ENCODE data around the gene CARD6. TPM values are rescaled to one million over a fixed set of nuclear protein-coding genes. Genes with fewer than 3 reads are reported as not detected.
A peak's percentile ranks its signal among the peaks of the same experiment; 100 is the strongest.
"Not testable (repeated sequence)": the region's sequence is repeated elsewhere in the genome, so short reads cannot be mapped to it uniquely, and the experiment has no call there.

CARD6 gene, protein sequence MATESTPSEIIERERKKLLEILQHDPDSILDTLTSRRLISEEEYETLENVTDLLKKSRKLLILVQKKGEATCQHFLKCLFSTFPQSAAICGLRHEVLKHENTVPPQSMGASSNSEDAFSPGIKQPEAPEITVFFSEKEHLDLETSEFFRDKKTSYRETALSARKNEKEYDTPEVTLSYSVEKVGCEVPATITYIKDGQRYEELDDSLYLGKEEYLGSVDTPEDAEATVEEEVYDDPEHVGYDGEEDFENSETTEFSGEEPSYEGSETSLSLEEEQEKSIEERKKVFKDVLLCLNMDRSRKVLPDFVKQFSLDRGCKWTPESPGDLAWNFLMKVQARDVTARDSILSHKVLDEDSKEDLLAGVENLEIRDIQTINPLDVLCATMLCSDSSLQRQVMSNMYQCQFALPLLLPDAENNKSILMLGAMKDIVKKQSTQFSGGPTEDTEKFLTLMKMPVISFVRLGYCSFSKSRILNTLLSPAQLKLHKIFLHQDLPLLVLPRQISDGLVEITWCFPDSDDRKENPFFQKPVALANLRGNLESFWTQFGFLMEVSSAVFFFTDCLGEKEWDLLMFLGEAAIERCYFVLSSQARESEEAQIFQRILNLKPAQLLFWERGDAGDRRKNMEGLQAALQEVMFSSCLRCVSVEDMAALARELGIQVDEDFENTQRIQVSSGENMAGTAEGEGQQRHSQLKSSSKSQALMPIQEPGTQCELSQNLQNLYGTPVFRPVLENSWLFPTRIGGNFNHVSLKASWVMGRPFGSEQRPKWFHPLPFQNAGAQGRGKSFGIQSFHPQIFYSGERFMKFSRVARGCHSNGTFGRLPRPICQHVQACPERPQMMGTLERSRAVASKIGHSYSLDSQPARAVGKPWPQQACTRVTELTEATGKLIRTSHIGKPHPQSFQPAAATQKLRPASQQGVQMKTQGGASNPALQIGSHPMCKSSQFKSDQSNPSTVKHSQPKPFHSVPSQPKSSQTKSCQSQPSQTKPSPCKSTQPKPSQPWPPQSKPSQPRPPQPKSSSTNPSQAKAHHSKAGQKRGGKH
- 0.09 TPM in 1 of 2 replicates, not detected in the other for total RNA-seq (ENCODE audit: low replicate concordance)

- peaks cover 7% of the 10 kb centered on the region for H3K27me3 Mint-ChIP-seq (ENCODE audit: insufficient read depth, low read depth)
- H3K4me2 ChIP-seq: peak within 1 kb of the TSS; percentile 19
- H3K27me3 ChIP-seq: no peaks in the 10 kb centered on the region
- no peaks in the 10 kb centered on the region for H4K20me1 ChIP-seq (ENCODE audit: low read depth)
- no peak for DNase-seq (ENCODE audit: low spot score)
- no peak within 1 kb of the TSS for H3K9ac ChIP-seq
- no peak within 1 kb of the TSS for H3K4me3 Mint-ChIP-seq
- H3K79me2 ChIP-seq (ENCODE audit: low read depth): no peaks in the 10 kb centered on the region
- TF ChIP-seq EZH2 (IDR thresholded peaks at IDR 0.05): no peak
- TF ChIP-seq CTCF (IDR thresholded peaks at IDR 0.05): no peak
- TF ChIP-seq EZH2phosphoT487 (IDR thresholded peaks at IDR 0.05): no peak
- no peaks in the 10 kb centered on the region for H3K36me3 ChIP-seq
- no peak within 1 kb of the TSS for H3K4me3 ChIP-seq
- H3K36me3 Mint-ChIP-seq: no peaks in the 10 kb centered on the region
- peak within 1 kb of the TSS; percentile 87 for H2AFZ ChIP-seq (replicated peaks)
- peaks cover 3% of the 10 kb centered on the region for H3K4me1 Mint-ChIP-seq
- no peak within 1 kb of the TSS for H3K27ac Mint-ChIP-seq
- H3K9me3 Mint-ChIP-seq: no peaks in the 10 kb centered on the region
- no peaks in the 10 kb centered on the region for H3K9me3 ChIP-seq (ENCODE audit: low read depth)
- H3F3A ChIP-seq (ENCODE audit: low read depth): peaks cover 2% of the 10 kb centered on the region
- peaks cover 1% of the 10 kb centered on the region for H3K4me1 ChIP-seq
- H3K27ac ChIP-seq: no peak within 1 kb of the TSS
Observed at GRCh38 chr5:40841068-40841805, at the start of gene CARD6. TSS of gene CARD6 (plus strand) at chr5:40841367. CDS start at chr5:40841383, 16 bp downstream.

- peaks cover 49% of the 10 kb centered on the region for H4K20me1 ChIP-seq (ENCODE audit: low read depth)
- H3K36me3 ChIP-seq: peaks cover 7% of the 10 kb centered on the region
- H3K36me3 Mint-ChIP-seq: peaks cover 51% of the 10 kb centered on the region
- H3K27ac ChIP-seq: no peak overlapping the region
- no peaks in the 10 kb centered on the region for H3F3A ChIP-seq (ENCODE audit: low read depth)
- H3K4me3 Mint-ChIP-seq: no peak overlapping the region
- no peak overlapping the region for H2AFZ ChIP-seq (replicated peaks)
- peaks cover 100% of the 10 kb centered on the region for H3K79me2 ChIP-seq (ENCODE audit: low read depth)
- peaks cover 6% of the 10 kb centered on the region for H3K4me1 Mint-ChIP-seq
- peaks cover 3% of the 10 kb centered on the region for H3K4me1 ChIP-seq
- H3K4me2 ChIP-seq: no peak overlapping the region
- H3K27me3 Mint-ChIP-seq (ENCODE audit: insufficient read depth, low read depth): no peaks in the 10 kb centered on the region
- H3K27me3 ChIP-seq: no peaks in the 10 kb centered on the region
- no peak overlapping the region for H3K4me3 ChIP-seq
- H3K9me3 ChIP-seq (ENCODE audit: low read depth): peaks cover 7% of the 10 kb centered on the region
- no peak overlapping the region for H3K27ac Mint-ChIP-seq
- no peak for DNase-seq (ENCODE audit: low spot score)
- peaks cover 39% of the 10 kb centered on the region for H3K9me3 Mint-ChIP-seq
- TF ChIP-seq EZH2phosphoT487 (IDR thresholded peaks at IDR 0.05) (no peak), EZH2 (IDR thresholded peaks at IDR 0.05) (no peak), CTCF (IDR thresholded peaks at IDR 0.05) (no peak)
- H3K9ac ChIP-seq: no peak overlapping the region
Observed at GRCh38 chr5:40791715-40792139, 49.4 kb upstream of the CARD6 start.

DNA sequence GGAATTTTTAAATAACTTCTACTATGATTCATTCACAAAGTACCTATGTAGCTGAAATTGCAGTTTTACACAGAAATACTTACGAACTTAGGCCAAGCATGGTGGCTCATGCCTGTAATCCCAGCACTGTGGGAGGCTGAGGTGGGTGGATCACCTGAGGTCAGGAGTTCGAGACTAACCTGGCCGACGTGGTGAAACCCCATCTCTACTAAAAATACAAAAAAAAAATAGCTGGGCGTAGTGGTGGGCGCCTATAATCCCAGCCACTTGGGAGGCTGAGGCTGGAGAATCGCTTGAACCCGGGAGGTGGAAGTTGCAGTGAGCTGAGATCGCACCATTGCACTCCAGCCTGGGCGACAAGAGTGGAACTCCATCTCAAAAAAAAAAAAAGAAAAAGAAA lies 48.5 kb upstream of the CARD6 start:
- not testable (repeated sequence) for H3K4me2 ChIP-seq; H3K9me3 ChIP-seq (ENCODE audit: low read depth); H3K4me3 ChIP-seq; H3K27ac ChIP-seq; H3K4me1 ChIP-seq; H3K36me3 ChIP-seq; H3K27me3 ChIP-seq; H3K9ac ChIP-seq; H3K4me3 Mint-ChIP-seq; H2AFZ ChIP-seq (replicated peaks); H3K27ac Mint-ChIP-seq; H3K4me1 Mint-ChIP-seq; H3F3A ChIP-seq (ENCODE audit: low read depth); DNase-seq (ENCODE audit: low spot score); H3K27me3 Mint-ChIP-seq (ENCODE audit: insufficient read depth, low read depth)
- Mint-ChIP-seq H3K9me3 (peaks cover 34% of the 10 kb centered on the region), H3K36me3 (peaks cover 47% of the 10 kb centered on the region)
- H4K20me1 ChIP-seq (ENCODE audit: low read depth): peaks cover 53% of the 10 kb centered on the region
- H3K79me2 ChIP-seq (ENCODE audit: low read depth): peaks cover 99% of the 10 kb centered on the region

GRCh38 chr5:40794340-40794739 lies 46.8 kb upstream of the CARD6 start:
- H3K36me3 ChIP-seq; H3K4me3 Mint-ChIP-seq; H3K27me3 ChIP-seq; H3K27me3 Mint-ChIP-seq (ENCODE audit: insufficient read depth, low read depth); DNase-seq (ENCODE audit: low spot score); H3K4me2 ChIP-seq; H2AFZ ChIP-seq (replicated peaks); H3K27ac Mint-ChIP-seq; H3K27ac ChIP-seq; H3K9ac ChIP-seq; H3K4me3 ChIP-seq; H3K9me3 ChIP-seq (ENCODE audit: low read depth): not testable (repeated sequence)
- peaks cover 18% of the 10 kb centered on the region for H3K9me3 Mint-ChIP-seq
- H3K4me1 Mint-ChIP-seq: peaks cover 14% of the 10 kb centered on the region
- peaks cover 83% of the 10 kb centered on the region for H3K79me2 ChIP-seq (ENCODE audit: low read depth)
- peaks cover 53% of the 10 kb centered on the region for H4K20me1 ChIP-seq (ENCODE audit: low read depth)
- peaks cover 31% of the 10 kb centered on the region for H3K36me3 Mint-ChIP-seq
- peaks cover 14% of the 10 kb centered on the region for H3F3A ChIP-seq (ENCODE audit: low read depth)
- peaks cover 12% of the 10 kb centered on the region for H3K4me1 ChIP-seq

DNA sequence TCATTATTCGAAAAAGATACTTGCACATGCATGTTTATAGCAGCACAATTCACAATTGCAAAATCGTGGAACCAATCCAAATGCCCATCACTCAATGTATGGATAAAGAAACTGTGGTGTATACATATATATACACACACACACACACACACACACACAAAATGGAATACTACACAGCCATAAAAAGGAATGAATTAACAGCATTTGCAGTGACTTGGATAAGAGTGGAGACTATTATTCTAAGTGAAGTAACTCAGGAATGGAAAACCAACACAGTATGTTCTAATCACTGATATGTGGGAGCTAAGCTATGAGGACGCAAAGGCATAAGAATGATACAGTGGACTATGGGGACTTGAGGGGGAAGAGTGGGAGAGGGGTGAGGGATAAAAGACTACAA lies 46.3 kb upstream of the CARD6 start:
- H3K4me2 ChIP-seq, H3K4me3 Mint-ChIP-seq: not testable (repeated sequence)
- peaks cover 29% of the 10 kb centered on the region for H3K36me3 Mint-ChIP-seq

More for the DNA sequence above, 46.3 kb upstream of the CARD6 start:
- Mint-ChIP-seq H3K4me1 (peaks cover 17% of the 10 kb centered on the region), H3K9me3 (peaks cover 15% of the 10 kb centered on the region)
- H3K27me3 Mint-ChIP-seq (ENCODE audit: insufficient read depth, low read depth); H3K9ac ChIP-seq; H2AFZ ChIP-seq (replicated peaks); H3K36me3 ChIP-seq; H3K9me3 ChIP-seq (ENCODE audit: low read depth); DNase-seq (ENCODE audit: low spot score); H3K4me3 ChIP-seq; H3K27ac ChIP-seq; H3K27ac Mint-ChIP-seq; H3K27me3 ChIP-seq: not testable (repeated sequence)
- peaks cover 13% of the 10 kb centered on the region for H3K4me1 ChIP-seq
- peaks cover 52% of the 10 kb centered on the region for H4K20me1 ChIP-seq (ENCODE audit: low read depth)
- peaks cover 77% of the 10 kb centered on the region for H3K79me2 ChIP-seq (ENCODE audit: low read depth)
- peaks cover 20% of the 10 kb centered on the region for H3F3A ChIP-seq (ENCODE audit: low read depth)
